SJSA1 (cell line): ENCODE results near the gene ABCB10. TPM values are rescaled to one million over a fixed set of nuclear protein-coding genes. Genes with fewer than 3 reads are reported as not detected.
A peak's percentile ranks its signal among the peaks of the same experiment; 100 is the strongest.

ENCODE experiments used
- DNase-seq, 2 experiments: peaks; one replicate each; pipeline ENCODE4 v3.0.0-alpha.2; 2015 to 2020; ENCODE audit warnings: low spot score in 2 of 2, low read depth in 1 of 2
- H3K27ac ChIP-seq: fragments of 250-450 bp; sonication (Bioruptor Pico); 2 replicates; pipeline ENCODE4 v1.5.1; 2020; ENCODE audit warnings: mild to moderate bottlenecking, moderate library complexity
- H3K27me3 ChIP-seq: fragments of 250-450 bp; sonication (Bioruptor Pico); replicated peaks from 2 replicates; pipeline ENCODE4 v1.5.1; 2020; ENCODE audit warnings: mild to moderate bottlenecking, moderate library complexity
- H3K36me3 ChIP-seq: fragments of 250-450 bp; sonication (Bioruptor Pico); 2 replicates; pipeline ENCODE4 v1.5.1; 2020; ENCODE audit warnings: mild to moderate bottlenecking
- H3K4me1 ChIP-seq: fragments of 250-450 bp; sonication (Bioruptor Pico); replicated peaks from 2 replicates; pipeline ENCODE4 v1.6.1; 2021; ENCODE audit warnings: mild to moderate bottlenecking
- H3K4me3 ChIP-seq: fragments of 250-450 bp; sonication (Bioruptor Pico); 2 replicates; pipeline ENCODE4 v1.5.1; 2020; ENCODE audit warnings: mild to moderate bottlenecking
- H3K9me3 ChIP-seq: fragments of 250-450 bp; sonication (Bioruptor Pico); replicated peaks from 2 replicates; pipeline ENCODE4 v1.5.1; 2020; ENCODE audit warnings: mild to moderate bottlenecking
- total RNA-seq: library from RNA; depleted of rRNA; stranded (reverse); fragments of >200 nt; shearing (Covaris generic); gene quantifications from 2 replicates; pipeline ENCODE4 v1.2.3, GENCODE V29; 2014

ABCB10 gene
- total RNA-seq, 1 experiment from 2014 or later = 31.7 TPM

- no peak overlapping the region for H3K4me3 ChIP-seq
- no peaks in the 10 kb centered on the region for H3K9me3 ChIP-seq
- no peaks in the 10 kb centered on the region for H3K36me3 ChIP-seq
- no peak for DNase-seq
- no peaks in the 10 kb centered on the region for H3K27me3 ChIP-seq
- no peaks in the 10 kb centered on the region for H3K4me1 ChIP-seq
- no peak overlapping the region for H3K27ac ChIP-seq
Observed at GRCh38 chr1:229582011-229582694, 23.6 kb upstream of the ABCB10 start.

GRCh38 chr1:229581485-229581884 is 23.0 kb upstream of the ABCB10 start:
- no peak overlapping the region for H3K27ac ChIP-seq
- DNase-seq = no peak
- H3K36me3 ChIP-seq = no peaks in the 10 kb centered on the region
- H3K27me3 ChIP-seq = no peaks in the 10 kb centered on the region
- H3K4me3 ChIP-seq = no peak overlapping the region
- H3K4me1 ChIP-seq = no peaks in the 10 kb centered on the region
- no peaks in the 10 kb centered on the region for H3K9me3 ChIP-seq

- H3K9me3 ChIP-seq = no peaks in the 10 kb centered on the region
- no peak overlapping the region for H3K27ac ChIP-seq
- no peaks in the 10 kb centered on the region for H3K36me3 ChIP-seq
- no peak overlapping the region for H3K4me3 ChIP-seq
- peak in 1 of 2 experiments; percentile 15 for DNase-seq
- no peaks in the 10 kb centered on the region for H3K27me3 ChIP-seq
- H3K4me1 ChIP-seq = no peaks in the 10 kb centered on the region
Observed at GRCh38 chr1:229579059-229579673, 20.7 kb upstream of the ABCB10 start.

GRCh38 chr1:229578168-229579058 is 19.9 kb upstream of the ABCB10 start:
- H3K27ac ChIP-seq = no peak overlapping the region
- no peak for DNase-seq
- no peak overlapping the region for H3K4me3 ChIP-seq
- H3K36me3 ChIP-seq = no peaks in the 10 kb centered on the region
- H3K4me1 ChIP-seq = no peaks in the 10 kb centered on the region
- H3K27me3 ChIP-seq = no peaks in the 10 kb centered on the region
- H3K9me3 ChIP-seq = no peaks in the 10 kb centered on the region

- Histone ChIP-seq H3K36me3 (no peaks in the 10 kb centered on the region), H3K9me3 (no peaks in the 10 kb centered on the region), H3K4me3 (no peak overlapping the region), H3K4me1 (no peaks in the 10 kb centered on the region), H3K27ac (no peak overlapping the region), H3K27me3 (no peaks in the 10 kb centered on the region)
- DNase-seq = no peak
Observed at GRCh38 chr1:229574679-229575442, 16.4 kb upstream of the ABCB10 start.

- no peak overlapping the region for H3K27ac ChIP-seq
- H3K9me3 ChIP-seq = no peaks in the 10 kb centered on the region
- no peak for DNase-seq
- H3K27me3 ChIP-seq = no peaks in the 10 kb centered on the region
- H3K4me3 ChIP-seq = no peak overlapping the region
- no peaks in the 10 kb centered on the region for H3K4me1 ChIP-seq
- no peaks in the 10 kb centered on the region for H3K36me3 ChIP-seq
Observed at GRCh38 chr1:229572286-229572685, 13.8 kb upstream of the ABCB10 start.

- Histone ChIP-seq H3K27ac (no peak overlapping the region), H3K27me3 (no peaks in the 10 kb centered on the region), H3K9me3 (no peaks in the 10 kb centered on the region), H3K4me3 (no peak overlapping the region), H3K36me3 (no peaks in the 10 kb centered on the region), H3K4me1 (no peaks in the 10 kb centered on the region)
- no peak for DNase-seq
Observed at GRCh38 chr1:229570891-229571516, 12.5 kb upstream of the ABCB10 start.

- Histone ChIP-seq H3K4me1 (no peaks in the 10 kb centered on the region), H3K27me3 (no peaks in the 10 kb centered on the region), H3K27ac (no peak overlapping the region), H3K9me3 (no peaks in the 10 kb centered on the region), H3K4me3 (no peak overlapping the region), H3K36me3 (no peaks in the 10 kb centered on the region)
- no peak for DNase-seq
Observed at GRCh38 chr1:229570305-229570704, 11.8 kb upstream of the ABCB10 start.

GRCh38 chr1:229567109-229567868 is 8.8 kb upstream of the ABCB10 start:
- DNase-seq = no peak
- H3K36me3 ChIP-seq = no peaks in the 10 kb centered on the region
- no peak overlapping the region for H3K27ac ChIP-seq
- H3K4me1 ChIP-seq = 0 out of 2 replicates have a peak, but pooled peaks cover 4% of the 10 kb centered on the region
- no peak overlapping the region for H3K4me3 ChIP-seq
- no peaks in the 10 kb centered on the region for H3K27me3 ChIP-seq
- no peaks in the 10 kb centered on the region for H3K9me3 ChIP-seq

GRCh38 chr1:229563701-229564100 is 5.2 kb upstream of the ABCB10 start:
- no peak overlapping the region for H3K4me3 ChIP-seq
- H3K27ac ChIP-seq = no peak overlapping the region
- no peak for DNase-seq
- H3K4me1 ChIP-seq = peaks cover 8% of the 10 kb centered on the region
- H3K27me3 ChIP-seq = no peaks in the 10 kb centered on the region
- no peaks in the 10 kb centered on the region; the same call in 1 of the 2 replicates for H3K36me3 ChIP-seq
- no peaks in the 10 kb centered on the region for H3K9me3 ChIP-seq

- Histone ChIP-seq H3K27me3 (no peaks in the 10 kb centered on the region), H3K4me3 (no peak overlapping the region), H3K36me3 (peaks cover 4% of the 10 kb centered on the region), H3K27ac (no peak overlapping the region), H3K4me1 (peaks cover 8% of the 10 kb centered on the region), H3K9me3 (no peaks in the 10 kb centered on the region)
- no peak for DNase-seq
Observed at GRCh38 chr1:229563241-229563640, 4.7 kb upstream of the ABCB10 start.

- H3K9me3 ChIP-seq = no peaks in the 10 kb centered on the region
- H3K27ac ChIP-seq = no peak overlapping the region
- H3K4me1 ChIP-seq = peaks cover 8% of the 10 kb centered on the region
- DNase-seq = no peak
- no peaks in the 10 kb centered on the region for H3K27me3 ChIP-seq
- H3K36me3 ChIP-seq = peaks cover 4% of the 10 kb centered on the region
- H3K4me3 ChIP-seq = no peak overlapping the region
Observed at GRCh38 chr1:229562686-229563085, 4.2 kb upstream of the ABCB10 start.
